ENCODE measurements around the gene MEST. TPM values are rescaled to one million over a fixed set of nuclear protein-coding genes. Genes with fewer than 3 reads are reported as not detected.

The MEST gene
- total RNA-seq, 4 donors from 2014 or later, result 64.0 to 953 (median 201) TPM

- TF ChIP-seq CTCF (IDR thresholded peaks at IDR 0.05), result no peak
- ATAC-seq (ENCODE audit: low FRiP score) (no peak), DNase-seq (ENCODE audit: low spot score) (no peak)
These were observed 18.0 kb upstream of the MEST start for GRCh38 chr7:130473876-130474275.

DNA sequence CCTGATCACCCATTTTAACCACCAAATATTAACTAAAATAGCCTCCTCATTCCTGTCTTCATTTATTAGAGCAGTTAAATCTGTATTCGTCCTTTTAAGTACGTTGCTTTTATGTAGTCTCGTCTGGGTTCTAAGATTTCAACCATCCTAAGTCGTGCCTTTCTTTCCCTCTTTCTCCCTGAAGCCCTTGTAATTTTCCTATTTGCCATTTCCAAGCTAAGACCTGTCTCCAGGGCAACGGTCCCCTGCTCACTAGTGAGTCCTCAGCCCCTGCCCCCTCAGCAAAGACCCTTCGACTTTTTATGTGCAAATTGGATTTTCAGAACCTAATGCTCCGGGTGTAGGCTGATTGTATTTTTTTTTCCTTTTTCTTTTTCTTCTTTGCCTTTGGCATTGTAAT is 16.1 kb upstream of the MEST start:
- TF ChIP-seq CTCF (IDR thresholded peaks at IDR 0.05), result no peak
- DNase-seq (ENCODE audit: low spot score), result no peak
- no peak for ATAC-seq (ENCODE audit: low FRiP score)

DNA sequence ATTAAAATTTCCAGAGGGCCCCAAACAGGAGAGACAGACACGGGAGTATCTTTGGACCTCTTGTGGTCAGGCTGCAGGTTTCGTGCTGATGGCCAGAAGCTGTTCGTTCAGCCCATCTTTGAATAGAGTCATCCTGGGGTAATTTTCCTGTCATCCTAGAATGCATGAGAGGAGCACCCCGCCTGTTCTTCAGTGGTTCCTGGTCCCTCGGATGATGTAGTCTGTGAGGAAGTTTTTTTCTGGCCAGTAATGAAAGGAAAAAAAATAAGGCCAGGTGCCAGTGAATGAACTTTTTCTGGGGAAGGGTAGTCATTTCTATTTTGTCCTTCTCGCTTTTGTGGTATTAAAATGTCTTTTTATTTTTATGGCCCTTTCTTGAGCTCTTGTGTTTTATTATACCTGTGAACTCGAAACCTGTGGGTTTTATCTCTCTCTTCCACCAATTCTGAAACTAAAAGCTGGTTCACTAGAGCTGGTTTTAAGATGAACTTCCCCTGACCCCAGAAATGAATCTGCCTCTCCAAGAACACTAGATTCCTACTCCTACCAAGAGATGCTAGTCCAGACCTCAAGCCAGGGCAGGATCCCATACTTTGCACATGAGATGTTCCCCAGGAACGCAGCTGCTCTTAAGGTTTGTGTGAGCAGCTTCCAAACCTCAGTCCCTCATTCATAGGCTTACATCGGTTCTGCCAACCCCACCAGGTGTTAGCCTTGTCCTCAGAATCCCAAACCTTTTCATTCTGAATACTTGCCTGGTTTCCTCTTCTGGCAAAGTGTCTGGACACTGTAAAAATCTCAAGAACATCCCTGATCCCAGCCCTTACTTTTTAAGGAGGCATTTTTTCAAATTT is 15.4 kb upstream of the MEST start:
- TF ChIP-seq CTCF (IDR thresholded peaks at IDR 0.05), result no peak
- ATAC-seq (ENCODE audit: low FRiP score), result no peak
- no peak for DNase-seq (ENCODE audit: low spot score)

DNA sequence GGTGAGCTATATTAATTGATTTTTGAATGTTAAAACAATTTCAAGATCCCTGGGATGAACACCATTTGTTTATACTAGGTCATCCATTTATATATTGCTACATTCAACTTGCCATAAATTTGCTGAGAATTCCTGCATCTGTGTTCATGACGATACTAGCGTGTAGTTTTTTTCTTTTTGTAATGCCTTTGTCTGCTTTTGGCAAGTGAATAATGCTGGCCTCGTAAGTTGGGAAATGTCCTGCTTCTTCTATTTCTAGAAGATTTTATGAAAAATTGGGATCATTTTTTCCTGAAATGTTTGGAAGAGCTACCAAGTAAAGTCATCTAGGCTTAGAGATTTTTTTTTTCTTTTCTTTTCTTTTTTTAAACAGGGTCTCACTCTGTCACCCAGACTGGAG is 12.9 kb upstream of the MEST start:
- TF ChIP-seq CTCF (IDR thresholded peaks at IDR 0.05), result no peak
- DNase-seq (ENCODE audit: low spot score) (no peak), ATAC-seq (ENCODE audit: low FRiP score) (no peak)

GRCh38 chr7:130479716-130480400 is 12.0 kb upstream of the MEST start:
- ATAC-seq (ENCODE audit: low FRiP score) (no peak), DNase-seq (ENCODE audit: low spot score) (no peak)
- TF ChIP-seq CTCF (IDR thresholded peaks at IDR 0.05), result no peak

GRCh38 chr7:130481898-130482297 is 10.0 kb upstream of the MEST start:
- no peak for DNase-seq (ENCODE audit: low spot score)
- TF ChIP-seq CTCF (IDR thresholded peaks at IDR 0.05), result no peak
- peak; percentile 58 for ATAC-seq (ENCODE audit: low FRiP score)
